GM23338 (cell line): ENCODE results near the gene MUCL3. TPM values are rescaled to one million over a fixed set of nuclear protein-coding genes. Genes with fewer than 3 reads are reported as not detected.

Experiments used
- ATAC-seq: fragments of 200-7000 bp; cut with Tn5 transposase; 3 replicates; pipeline ENCODE4 v1.9.1; 2020
- DNase-seq: peaks from one replicate; pipeline ENCODE4 v3.0.0-alpha.2; 2015; ENCODE audit warnings: low spot score
- H2AFZ ChIP-seq: fragments of 200-600 bp; sonication (generic); 2 replicates; pipeline ENCODE4 v1.8.0; 2016; ENCODE audit warnings: antibody characterized with exemption, mild to moderate bottlenecking, moderate library complexity
- H3F3A ChIP-seq: fragments of 200-600 bp; sonication (generic); replicated peaks from 2 replicates; pipeline ENCODE4 v1.8.0; 2017; ENCODE audit warnings: antibody characterized with exemption, mixed run types, low read depth
- H3K27ac ChIP-seq: fragments of 200-600 bp; sonication (generic); 2 replicates; pipeline ENCODE4 v1.6.1; 2016; ENCODE audit warnings: low read depth
- H3K27me3 ChIP-seq: fragments of 200-600 bp; sonication (generic); 2 replicates; pipeline ENCODE4 v1.8.0; 2016; ENCODE audit warnings: mild to moderate bottlenecking, mixed run types, moderate library complexity; ENCODE audit not compliant: insufficient read depth
- H3K36me3 ChIP-seq: fragments of 200-600 bp; sonication (generic); 2 replicates; pipeline ENCODE4 v1.8.0; 2016; ENCODE audit warnings: mild to moderate bottlenecking; ENCODE audit not compliant: insufficient read depth
- H3K4me1 ChIP-seq: fragments of 200-600 bp; sonication (generic); 2 replicates; pipeline ENCODE4 v1.8.0; 2016; ENCODE audit warnings: mild to moderate bottlenecking, moderate library complexity; ENCODE audit not compliant: insufficient read depth
- H3K4me2 ChIP-seq: fragments of 200-600 bp; sonication (generic); 2 replicates; pipeline ENCODE4 v1.7.1; 2017; ENCODE audit warnings: mixed run types
- H3K4me3 ChIP-seq: fragments of 200-600 bp; sonication (generic); 2 replicates; pipeline ENCODE4 v1.6.1; 2016; ENCODE audit warnings: mixed run types
- H3K79me2 ChIP-seq: fragments of 200-600 bp; sonication (generic); replicated peaks from 2 replicates; pipeline ENCODE4 v1.8.0; 2017; ENCODE audit warnings: mild to moderate bottlenecking; ENCODE audit not compliant: insufficient read depth
- H3K9me2 ChIP-seq: fragments of 200-600 bp; sonication (generic); 2 replicates; pipeline ENCODE4 v1.8.0; 2017; ENCODE audit not compliant: insufficient read depth
- H4K20me1 ChIP-seq: fragments of 200-600 bp; sonication (generic); replicated peaks from 2 replicates; pipeline ENCODE4 v1.8.0; 2017; ENCODE audit warnings: mild to moderate bottlenecking; ENCODE audit not compliant: insufficient read depth
- H3K27ac Mint-ChIP-seq: 2 replicates; pipeline ENCODE4 v1.8.0; 2020; ENCODE audit warnings: inconsistent platforms, mild to moderate bottlenecking, moderate library complexity, mixed read lengths
- H3K27me3 Mint-ChIP-seq: 3 replicates; pipeline ENCODE4 v1.8.0; 2022; ENCODE audit warnings: low read depth, mild to moderate bottlenecking, moderate library complexity, mixed read lengths, inconsistent platforms; ENCODE audit not compliant: insufficient read depth, poor library complexity
- H3K36me3 Mint-ChIP-seq: 3 replicates; pipeline ENCODE4 v1.8.0; 2021; ENCODE audit warnings: low read depth, mild to moderate bottlenecking, inconsistent platforms, moderate library complexity, mixed read lengths
- H3K4me1 Mint-ChIP-seq: 3 replicates; pipeline ENCODE4 v1.8.0; 2020; ENCODE audit warnings: mild to moderate bottlenecking, inconsistent platforms, mixed read lengths
- H3K4me3 Mint-ChIP-seq: 3 replicates; pipeline ENCODE4 v1.8.0; 2021; ENCODE audit warnings: moderate library complexity, mild to moderate bottlenecking, inconsistent platforms, mixed read lengths
- H3K9me3 Mint-ChIP-seq: 3 replicates; pipeline ENCODE4 v1.8.0; 2020; ENCODE audit warnings: moderate library complexity, mild to moderate bottlenecking, inconsistent platforms, mixed read lengths
- CREB1 ChIP-seq: fragments of 250-450 bp; sonication (Bioruptor Pico); IDR thresholded peaks from 2 replicates; pipeline ENCODE4 v1.5.0; 2020; ENCODE audit warnings: low read depth, mild to moderate bottlenecking, moderate library complexity
- CTCF ChIP-seq, 2 experiments: fragments of 200-600 bp in 1 of 2; sonication (generic) in 1 of 2; conservative IDR thresholded peaks; 2 replicates each; pipeline versions ENCODE4 v1.5.1 to v1.6.1; 2016 to 2017; ENCODE audit warnings: antibody characterized with exemption in 2 of 2, low read depth in 2 of 2, mild to moderate bottlenecking in 2 of 2, moderate library complexity in 1 of 2
- ETS1 ChIP-seq: IDR thresholded peaks from 2 replicates; pipeline ENCODE4 v1.6.1; 2016; ENCODE audit warnings: antibody characterized with exemption
- EZH2 ChIP-seq: fragments of 200-600 bp; sonication (generic); IDR thresholded peaks from one replicate; pipeline ENCODE4 v1.8.0; 2017; ENCODE audit warnings: antibody characterized with exemption, mild to moderate bottlenecking, low read depth; ENCODE audit not compliant: unreplicated experiment
- EZH2phosphoT487 ChIP-seq: fragments of 200-600 bp; sonication (generic); IDR thresholded peaks from one replicate; pipeline ENCODE4 v1.8.1; 2018; ENCODE audit warnings: antibody characterized with exemption; ENCODE audit not compliant: unreplicated experiment
- JUNB ChIP-seq: IDR thresholded peaks from one replicate; pipeline ENCODE4 v1.6.1; 2016; ENCODE audit warnings: antibody characterized with exemption; ENCODE audit not compliant: unreplicated experiment
- POLR2AphosphoS5 ChIP-seq: IDR thresholded peaks from 2 replicates; pipeline ENCODE4 v1.6.1; 2016; ENCODE audit warnings: antibody characterized with exemption, low read depth
- ZNF114 ChIP-seq: fragments of 250-450 bp; sonication (Bioruptor Pico); IDR thresholded peaks from 2 replicates; pipeline ENCODE4 v1.5.0; 2020; ENCODE audit warnings: mild to moderate bottlenecking, moderate library complexity
- ZNF331 ChIP-seq: fragments of 250-450 bp; sonication (Bioruptor Pico); IDR thresholded peaks from 2 replicates; pipeline ENCODE4 v1.5.0; 2020; ENCODE audit warnings: low read depth, mild to moderate bottlenecking, moderate library complexity
- ZNF462 ChIP-seq: fragments of 250-450 bp; sonication (Bioruptor Pico); IDR thresholded peaks from 2 replicates; pipeline ENCODE4 v1.5.0; 2020; ENCODE audit warnings: mild to moderate bottlenecking, moderate library complexity
- polyA plus RNA-seq: library from polyadenylated mRNA; unstranded; fragments of >200 nt; fragmentation: Nextera tagmentation; extraction: Ambion mirVana; gene quantifications from 2 replicates; pipeline ENCODE4 v1.2.1, GENCODE V29; 2016
- total RNA-seq: library from RNA; depleted of rRNA; stranded (reverse); fragments of >200 nt; shearing (Covaris generic); gene quantifications from 2 replicates; pipeline ENCODE4 v1.2.3, GENCODE V29; 2014

MUCL3 gene
- total and polyA plus RNA-seq, 2 experiments from 2014 or later: 0.32 TPM; not detected in 1

GRCh38 chr6:30918670-30919069, 22.1 kb upstream of the MUCL3 start:
- H3K9me3 Mint-ChIP-seq: no peaks in the 10 kb centered on the region; the same call in 2 of the 3 replicates
- no peak overlapping the region for H3K4me3 ChIP-seq
- no peak overlapping the region for H2AFZ ChIP-seq
- H3K36me3 Mint-ChIP-seq: peaks cover 66% of the 10 kb centered on the region
- peaks cover 26% of the 10 kb centered on the region for H3K4me1 Mint-ChIP-seq
- H3K27ac Mint-ChIP-seq: no peak overlapping the region
- DNase-seq (no peak), ATAC-seq (no peak)
- TF ChIP-seq ZNF114 (CRISPR knock-in tag): no peak
- no peak for TF ChIP-seq EZH2phosphoT487
- no peak for TF ChIP-seq JUNB
- TF ChIP-seq CTCF (conservative IDR thresholded peaks at IDR 0.05; ENCODE audit: low read depth in 2 of 2): no peak
- H3K36me3 ChIP-seq: no peaks in the 10 kb centered on the region; the same call in 1 of the 2 replicates
- peaks cover 8% of the 10 kb centered on the region; the same call in 1 of the 2 replicates for H3K4me1 ChIP-seq
- H3F3A ChIP-seq: 0 out of 2 replicates have a peak, but pooled peaks cover 9% of the 10 kb centered on the region
- H3K4me2 ChIP-seq: no peak overlapping the region
- H3K9me2 ChIP-seq: no peaks in the 10 kb centered on the region
- H4K20me1 ChIP-seq: no peaks in the 10 kb centered on the region
- no peak overlapping the region for H3K4me3 Mint-ChIP-seq
- no peak overlapping the region for H3K27ac ChIP-seq
- no peaks in the 10 kb centered on the region for H3K27me3 ChIP-seq
- peaks cover 14% of the 10 kb centered on the region for H3K27me3 Mint-ChIP-seq
- H3K79me2 ChIP-seq: no peaks in the 10 kb centered on the region

GRCh38 chr6:30922447-30922852, 18.3 kb upstream of the MUCL3 start:
- Mint-ChIP-seq H3K27me3 (peaks cover 14% of the 10 kb centered on the region), H3K4me3 (no peak overlapping the region), H3K27ac (peak overlapping the region; percentile 6; the same call in 1 of the 2 replicates), H3K9me3 (no peaks in the 10 kb centered on the region; the same call in 2 of the 3 replicates), H3K4me1 (peaks cover 19% of the 10 kb centered on the region), H3K36me3 (peaks cover 67% of the 10 kb centered on the region)
- no peak for DNase-seq
- H3K4me1 ChIP-seq: no peaks in the 10 kb centered on the region
- H3K36me3 ChIP-seq: no peaks in the 10 kb centered on the region; the same call in 1 of the 2 replicates
- H3F3A ChIP-seq: no peaks in the 10 kb centered on the region
- H3K27ac ChIP-seq: no peak overlapping the region
- H4K20me1 ChIP-seq: no peaks in the 10 kb centered on the region; the same call in 1 of the 2 replicates
- no peaks in the 10 kb centered on the region for H3K79me2 ChIP-seq
- H3K4me3 ChIP-seq: no peak overlapping the region
- no peaks in the 10 kb centered on the region for H3K9me2 ChIP-seq
- ATAC-seq: peak; percentile 52
- H2AFZ ChIP-seq: no peak overlapping the region
- H3K4me2 ChIP-seq: no peak overlapping the region
- H3K27me3 ChIP-seq: no peaks in the 10 kb centered on the region
- TF ChIP-seq EZH2 (no peak), ZNF331 (CRISPR knock-in tag) (no peak), EZH2phosphoT487 (no peak), CREB1 (CRISPR knock-in tag) (no peak), ZNF462 (CRISPR knock-in tag) (no peak), POLR2AphosphoS5 (no peak), ETS1 (no peak), CTCF (conservative IDR thresholded peaks at IDR 0.05; ENCODE audit: low read depth in 2 of 2) (no peak)
